Endothelial cell of umbilical vein (primary cell): Measurements from ENCODE around the gene ALDH3A2. TPM values are rescaled to one million over a fixed set of nuclear protein-coding genes. Genes with fewer than 3 reads are reported as not detected.

Experiments
- BruUV-seq: library from RNA; stranded (reverse); fragments of 400-500 nt; replicated peaks from 2 replicates; lab custom pipeline; 2021; lab: Mats Ljungman, UMichigan
- CTCF ChIA-PET: fragments of 300-600, 350-600 bp; sonication (Branson Sonifier 250); formaldehyde crosslinking; loops from one replicate; lab custom pipeline; 2021; ENCODE audit warnings: antibody characterized with exemption, inconsistent platforms; lab: Charles Lee
- POLR2A ChIA-PET: fragments of 300-600, 350-600 bp; sonication (Branson Sonifier 250); formaldehyde crosslinking; loops from one replicate; lab custom pipeline; 2021; ENCODE audit warnings: antibody characterized with exemption, inconsistent platforms; lab: Charles Lee
- DNase-seq: peaks from one replicate; pipeline ENCODE4 v3.0.0-alpha.2; 2011; ENCODE audit warnings: low read depth, low spot score
- FAIRE-seq: peaks from 2 replicates; lab custom pipeline; 2011; peaks lifted over from hg19 to GRCh38; lab: Jason Lieb, UNC
- H2AFZ ChIP-seq: 2 replicates; pipeline ENCODE4 v1.6.0; 2012; ENCODE audit warnings: low read depth, low read length, control low read depth, inconsistent platforms
- H3K27ac ChIP-seq: 2 replicates; pipeline ENCODE4 v1.5.1; 2011; ENCODE audit warnings: low read depth, mild to moderate bottlenecking, control low read depth, low read length, moderate library complexity; ENCODE audit not compliant: insufficient read depth
- H3K27me3 ChIP-seq, 2 experiments: 2 replicates each; pipeline versions ENCODE4 v1.6.0 to v1.6.1; 2011; ENCODE audit warnings: low read length in 2 of 2, mixed read lengths in 1 of 2; ENCODE audit not compliant: control insufficient read depth in 2 of 2, insufficient read depth in 2 of 2
- H3K36me3 ChIP-seq, 2 experiments: 2 replicates in 1 of 2; 3 replicates in 1 of 2; pipeline ENCODE4 v1.5.1; 2011; ENCODE audit warnings: low read length in 2 of 2, mild to moderate bottlenecking in 1 of 2, moderate library complexity in 1 of 2; ENCODE audit not compliant: control insufficient read depth in 2 of 2, insufficient read depth in 2 of 2; ENCODE audit errors: extremely low read depth in 1 of 2
- H3K4me1 ChIP-seq: 3 replicates; pipeline ENCODE4 v1.5.1; 2011; ENCODE audit warnings: mild to moderate bottlenecking, low read length; ENCODE audit not compliant: control insufficient read depth, insufficient read depth; ENCODE audit errors: extremely low read depth
- H3K4me2 ChIP-seq: 2 replicates; pipeline ENCODE4 v1.6.1; 2011; ENCODE audit warnings: low read length, control low read depth, mixed read lengths; ENCODE audit not compliant: insufficient read depth
- H3K4me3 ChIP-seq, 3 experiments: fragments of 200-600 bp in 1 of 3; sonication (generic), shearing (Covaris generic) in 1 of 3; replicated peaks in 1 of 3; 2 replicates each; pipeline ENCODE4 v1.5.1; 2011 to 2016; ENCODE audit warnings: control low read depth in 3 of 3, low read length in 3 of 3, mild to moderate bottlenecking in 2 of 3, inconsistent platforms in 1 of 3, low read depth in 1 of 3, moderate library complexity in 1 of 3; ENCODE audit not compliant: insufficient read depth in 1 of 3
- H3K79me2 ChIP-seq: 2 replicates; pipeline ENCODE4 v1.6.0; 2012; ENCODE audit warnings: low read length, inconsistent platforms; ENCODE audit not compliant: control insufficient read depth, insufficient read depth
- H3K9ac ChIP-seq: replicated peaks from 2 replicates; pipeline ENCODE3; 2011; ENCODE audit warnings: low read length, control low read depth; ENCODE audit not compliant: insufficient read depth; ENCODE audit errors: extremely low read depth
- H3K9me1 ChIP-seq: replicated peaks from 3 replicates; pipeline ENCODE4 v1.6.0; 2011; ENCODE audit warnings: mild to moderate bottlenecking, low read length; ENCODE audit not compliant: control insufficient read depth, insufficient read depth; ENCODE audit errors: extremely low read depth
- H3K9me3 ChIP-seq: replicated peaks from 2 replicates; pipeline ENCODE4 v1.5.1; 2012; ENCODE audit warnings: low read length, inconsistent platforms; ENCODE audit not compliant: control insufficient read depth, insufficient read depth
- H4K20me1 ChIP-seq: replicated peaks from 2 replicates; pipeline ENCODE3; 2011; ENCODE audit warnings: mild to moderate bottlenecking, low read length; ENCODE audit not compliant: control insufficient read depth, insufficient read depth; ENCODE audit errors: extremely low read depth
- CTCF ChIP-seq, 2 donors: IDR thresholded peaks; 1 replicate in 1 of 2; 2 replicates in 1 of 2; pipeline ENCODE4 v1.5.1; 2011; ENCODE audit warnings: low read length in 2 of 2, mild to moderate bottlenecking in 2 of 2, moderate library complexity in 2 of 2, control low read depth in 1 of 2, inconsistent platforms in 1 of 2, low read depth in 1 of 2; ENCODE audit not compliant: insufficient read depth in 1 of 2; ENCODE audit errors: extremely low read depth in 1 of 2
- EZH2 ChIP-seq: IDR thresholded peaks from 2 replicates; pipeline ENCODE4 v1.6.1; 2012; ENCODE audit warnings: borderline replicate concordance, low read depth, mild to moderate bottlenecking, moderate library complexity, low read length, inconsistent platforms; ENCODE audit not compliant: severe bottlenecking
- FOS ChIP-seq: IDR thresholded peaks from 2 replicates; pipeline ENCODE4 v1.6.1; 2011; ENCODE audit warnings: mild to moderate bottlenecking, low read length, moderate library complexity, borderline replicate concordance; ENCODE audit not compliant: insufficient read depth
- GATA2 ChIP-seq: IDR thresholded peaks from 2 replicates; pipeline ENCODE4 v1.7.0; 2011; ENCODE audit warnings: low read depth, mild to moderate bottlenecking, moderate library complexity, mixed read lengths, low read length; ENCODE audit not compliant: insufficient read length, insufficient read depth
- JUN ChIP-seq: IDR thresholded peaks from 2 replicates; pipeline ENCODE4 v1.6.1; 2011; ENCODE audit warnings: borderline replicate concordance, low read depth; ENCODE audit not compliant: insufficient read length, insufficient read depth
- MYC ChIP-seq: IDR thresholded peaks from one replicate; pipeline ENCODE4 v1.6.1; 2011; ENCODE audit warnings: mild to moderate bottlenecking, low read depth, low read length
- POLR2A ChIP-seq: IDR thresholded peaks from 2 replicates; pipeline ENCODE4 v1.6.1; 2012; ENCODE audit warnings: low read depth, mild to moderate bottlenecking, control low read depth, low read length
- POLR2AphosphoS5 ChIP-seq: IDR thresholded peaks from 2 replicates; pipeline ENCODE4 v1.6.1; 2012; ENCODE audit warnings: low read depth, mild to moderate bottlenecking, control low read depth, low read length, moderate library complexity; ENCODE audit not compliant: insufficient read depth
- dilution Hi-C: fragments of 300-500 bp; cut with MboI; formaldehyde crosslinking; loops from one replicate; pipeline ENCODE4 v1.15.0; 2019; ENCODE audit warnings: low sequenced_read_pairs; ENCODE audit not compliant: extremely low pct_ligation_motif_present
- intact Hi-C: fragments of 100-400 bp; cut with micrococcal nuclease; formaldehyde crosslinking; loops from one replicate; pipeline ENCODE4 v1.10.0; 2022
- polyA plus RNA-seq, 4 experiments: library from polyadenylated mRNA; depleted of rRNA in 3 of 4; stranded (reverse) in 3 of 4; unstranded in 1 of 4; fragments of >200 nt; gene quantifications; 2 replicates each; pipeline versions ENCODE4 v1.2.1 to v1.2.3, GENCODE V29; 2011 to 2012; ENCODE audit warnings: missing spikeins in 1 of 4
- total RNA-seq: library from RNA; stranded (reverse); gene quantifications from 2 replicates; pipeline ENCODE4 v1.2.3, GENCODE V29; 2021
- TF ChIP-seq, protein P1 (sequence below): IDR thresholded peaks from 2 replicates; pipeline ENCODE4 v1.6.1; 2011; ENCODE audit not compliant: insufficient read depth, insufficient read length

The ALDH3A2 gene
- total and polyA plus RNA-seq, 2 donors (not counting 3 experiments of a cell fraction or from before 2014, with no cell fraction given), result 16.7 to 36.5 TPM

GRCh38 chr17:19718041-19718612, 69.6 kb downstream of the ALDH3A2 start:
- CTCF ChIA-PET, result interaction anchor here (1.0 to 1.5 kb wide), 2 partner anchors 10 to 207 kb away, joined by 3 to 5 read pairs; no protein-coding TSS in a partner anchor
- no peaks in the 10 kb centered on the region for H3K79me2 ChIP-seq
- TF ChIP-seq, protein P1, sequence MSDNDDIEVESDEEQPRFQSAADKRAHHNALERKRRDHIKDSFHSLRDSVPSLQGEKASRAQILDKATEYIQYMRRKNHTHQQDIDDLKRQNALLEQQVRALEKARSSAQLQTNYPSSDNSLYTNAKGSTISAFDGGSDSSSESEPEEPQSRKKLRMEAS, result no peak
- no peak for TF ChIP-seq CTCF (IDR thresholded peaks at IDR 0.05; ENCODE audit: extremely low read depth in 1 of 2, insufficient read depth in 1 of 2, low read depth in 1 of 2, low read length in 2 of 2)
- TF ChIP-seq GATA2, result no peak
- no peak for TF ChIP-seq POLR2A
- no peak for TF ChIP-seq EZH2
- no peak for TF ChIP-seq FOS
- no peak for TF ChIP-seq MYC
- TF ChIP-seq POLR2AphosphoS5, result no peak
- TF ChIP-seq JUN, result no peak
- H3K4me2 ChIP-seq, result no peak overlapping the region
- no peaks in the 10 kb centered on the region for H3K27me3 ChIP-seq
- intact Hi-C loops, result no loop called here
- no TSS peak for BruUV-seq
- H3K9me3 ChIP-seq, result no peaks in the 10 kb centered on the region
- H3K27ac ChIP-seq, result no peak overlapping the region
- POLR2A ChIA-PET, result no interaction called here
- no peak overlapping the region for H2AFZ ChIP-seq
- no peaks in the 10 kb centered on the region for H3K36me3 ChIP-seq
- DNase-seq (no peak), FAIRE-seq (no peak)
- H4K20me1 ChIP-seq, result no peaks in the 10 kb centered on the region
- no peak overlapping the region for H3K9ac ChIP-seq
- no peaks in the 10 kb centered on the region for H3K4me1 ChIP-seq
- dilution Hi-C loops, result no loop called here
- no peak overlapping the region for H3K4me3 ChIP-seq
- no peaks in the 10 kb centered on the region for H3K9me1 ChIP-seq
